Colonic mucosa (tissue), 4 donors: ENCODE data around the gene ARF3. TPM values are rescaled to one million over a fixed set of nuclear protein-coding genes. Genes with fewer than 3 reads are reported as not detected.

Source experiments
- DNase-seq: peaks from one replicate; pipeline ENCODE4 v3.0.0-alpha.2; 2020
- H3K27ac ChIP-seq: fragments of 200-600 bp; one replicate; pipeline ENCODE4 v1.8.0; 2021
- H3K27me3 ChIP-seq: fragments of 200-600 bp; one replicate; pipeline ENCODE4 v1.8.0; 2021
- H3K36me3 ChIP-seq: fragments of 200-600 bp; one replicate; pipeline ENCODE4 v1.8.0; 2021
- H3K4me1 ChIP-seq: fragments of 200-600 bp; one replicate; pipeline ENCODE4 v1.8.0; 2021; ENCODE audit warnings: mild to moderate bottlenecking
- H3K4me3 ChIP-seq: fragments of 200-600 bp; one replicate; pipeline ENCODE4 v1.8.0; 2021
- H3K9ac ChIP-seq, 2 donors: one replicate each; pipeline ENCODE4 v1.7.0; 2013; ENCODE audit warnings: control low read depth in 2 of 2, low read depth in 2 of 2, low read length in 2 of 2
- H3K9me3 ChIP-seq: fragments of 200-600 bp; one replicate; pipeline ENCODE4 v1.8.0; 2021
- CTCF ChIP-seq: fragments of 200-600 bp; IDR thresholded peaks from one replicate; pipeline ENCODE4 v1.8.0; 2022; ENCODE audit warnings: antibody characterized with exemption, mild to moderate bottlenecking
- intact Hi-C: fragments of 100-400 bp; cut with DNase I; formaldehyde crosslinking; loops from one replicate; pipeline ENCODE4 v1.14.1; 2022
- total RNA-seq, 2 donors: library from RNA; stranded (reverse); fragmentation: NEBNext Ultra II Directional in 1 of 2; extraction: Animal tissue kit (Norgen Biotek cat#: 25700) in 1 of 2; gene quantifications; one replicate each; pipeline ENCODE4 v1.2.1, GENCODE V29; 2021
- donor health status: healthy.
- donor health status: DM: no; HTN: no; CAD: no.
- donor health status: DM: no; HTN: no; CAD: no.

ARF3 gene
- total RNA-seq, 2 donors from 2014 or later: 255 to 261 TPM

GRCh38 chr12:48966177-48966895, 9.0 kb upstream of the ARF3 start:
- DNase-seq: no peak
- no peak overlapping the region for H3K9ac ChIP-seq
- H3K4me1 ChIP-seq: peaks cover 20% of the 10 kb centered on the region
- intact Hi-C loops: no loop called here
- peaks cover 16% of the 10 kb centered on the region for H3K27me3 ChIP-seq
- no peaks in the 10 kb centered on the region for H3K9me3 ChIP-seq
- H3K27ac ChIP-seq: no peak overlapping the region
- H3K4me3 ChIP-seq: no peak overlapping the region
- H3K36me3 ChIP-seq: no peaks in the 10 kb centered on the region
- no peak for TF ChIP-seq CTCF

- Histone ChIP-seq H3K27me3 (peaks cover 6% of the 10 kb centered on the region), H3K9me3 (no peaks in the 10 kb centered on the region), H3K4me1 (peaks cover 15% of the 10 kb centered on the region), H3K9ac (no peak overlapping the region), H3K27ac (no peak overlapping the region), H3K4me3 (no peak overlapping the region), H3K36me3 (no peaks in the 10 kb centered on the region)
- intact Hi-C loops: no loop called here
- no peak for TF ChIP-seq CTCF
- DNase-seq: no peak
Observed at GRCh38 chr12:48965298-48965838, 8.1 kb upstream of the ARF3 start.

- no peak overlapping the region for H3K9ac ChIP-seq
- H3K27ac ChIP-seq: no peak overlapping the region
- H3K27me3 ChIP-seq: no peaks in the 10 kb centered on the region
- H3K9me3 ChIP-seq: no peaks in the 10 kb centered on the region
- H3K4me1 ChIP-seq: no peaks in the 10 kb centered on the region
- intact Hi-C loops: no loop called here
- H3K36me3 ChIP-seq: no peaks in the 10 kb centered on the region
- no peak for DNase-seq
- H3K4me3 ChIP-seq: no peak overlapping the region
- TF ChIP-seq CTCF: no peak
Observed at GRCh38 chr12:48961801-48962200, 4.5 kb upstream of the ARF3 start.

GRCh38 chr12:48961331-48961730, 4.0 kb upstream of the ARF3 start:
- H3K4me1 ChIP-seq: no peaks in the 10 kb centered on the region
- intact Hi-C loops: no loop called here
- H3K36me3 ChIP-seq: no peaks in the 10 kb centered on the region
- no peak overlapping the region for H3K4me3 ChIP-seq
- no peaks in the 10 kb centered on the region for H3K9me3 ChIP-seq
- no peak for TF ChIP-seq CTCF
- DNase-seq: no peak
- no peak overlapping the region for H3K27ac ChIP-seq
- H3K9ac ChIP-seq: no peak overlapping the region
- H3K27me3 ChIP-seq: no peaks in the 10 kb centered on the region

- Histone ChIP-seq H3K4me1 (no peaks in the 10 kb centered on the region), H3K9me3 (no peaks in the 10 kb centered on the region), H3K36me3 (no peaks in the 10 kb centered on the region), H3K27ac (no peak overlapping the region), H3K27me3 (no peaks in the 10 kb centered on the region), H3K9ac (no peak overlapping the region), H3K4me3 (no peak overlapping the region)
- TF ChIP-seq CTCF: no peak
- intact Hi-C loops: no loop called here
- no peak for DNase-seq
Observed at GRCh38 chr12:48960834-48961233, 3.5 kb upstream of the ARF3 start.
